Measurements from ENCODE around the gene PATE1.

The PATE1 gene

GRCh38 chr11:125797641-125798040 lies 51.6 kb downstream of the PATE1 start:
- DNase-seq = no peak
